Prostate gland (tissue), 2 donors: ENCODE results near the gene STAT3. TPM values are rescaled to one million over a fixed set of nuclear protein-coding genes. Genes with fewer than 3 reads are reported as not detected.
A peak's percentile ranks its signal among the peaks of the same experiment; 100 is the strongest.
"Not testable (repeated sequence)": the region's sequence is repeated elsewhere in the genome, so short reads cannot be mapped to it uniquely, and the experiment has no call there.

Experiments
- DNase-seq: peaks from one replicate; pipeline ENCODE4 v3.0.0-alpha.2; 2019; ENCODE audit warnings: low spot score
- H3K27ac ChIP-seq, 2 donors: fragments of 200-600 bp; sonication (generic); 2 replicates each; pipeline ENCODE4 v1.5.1; 2017 to 2019
- H3K27me3 ChIP-seq: fragments of 200-600 bp; sonication (generic); replicated peaks from 2 replicates; pipeline ENCODE4 v1.5.1; 2019; ENCODE audit not compliant: insufficient read depth
- H3K36me3 ChIP-seq, 2 donors: fragments of 200-600 bp; sonication (generic); 1 replicate in 1 of 2; 2 replicates in 1 of 2; pipeline versions ENCODE4 v1.5.1 to v1.8.1; 2017 to 2019
- H3K4me1 ChIP-seq: fragments of 200-600 bp; sonication (generic); replicated peaks from 2 replicates; pipeline ENCODE4 v1.5.1; 2019
- H3K4me3 ChIP-seq, 2 donors: fragments of 200-600 bp; sonication (generic); 2 replicates each; pipeline ENCODE4 v1.5.1; 2017 to 2019
- H3K9me3 ChIP-seq: fragments of 200-600 bp; sonication (generic); 2 replicates; pipeline ENCODE4 v1.5.1; 2017
- CTCF ChIP-seq, 4 experiments: fragments of 200-600 bp in 2 of 4; fragments of 450-650 bp in 2 of 4; sonication (generic) in 2 of 4; IDR thresholded peaks; 1 replicate in 3 of 4; 2 replicates in 1 of 4; pipeline ENCODE4 v1.5.1; 2016 to 2019; ENCODE audit warnings: antibody characterized with exemption in 4 of 4, mild to moderate bottlenecking in 2 of 4, moderate library complexity in 2 of 4
- POLR2A ChIP-seq: fragments of 450-650 bp; IDR thresholded peaks from one replicate; pipeline ENCODE4 v1.6.1; 2016; ENCODE audit warnings: antibody characterized with exemption, mild to moderate bottlenecking
- POLR2AphosphoS5 ChIP-seq: sonication (generic); formaldehyde crosslinking; IDR thresholded peaks from one replicate; pipeline ENCODE4 v1.6.1; 2017; ENCODE audit warnings: antibody characterized with exemption
- WGBS: methylation state at CpG from one replicate; pipeline ENCODE4 v1.1.5; 2018; 5-methylcytosine and 5-hydroxymethylcytosine counted together
- intact Hi-C: fragments of 100-400 bp; cut with DNase I; formaldehyde crosslinking; loops from one replicate; pipeline ENCODE4 v1.14.2; 2022
- total RNA-seq, 2 donors: library from RNA; depleted of rRNA; stranded (reverse); fragments of >200 nt; gene quantifications; one replicate each; pipeline ENCODE4 v1.1.0, GENCODE V29; 2016

STAT3 gene
- total RNA-seq, 2 donors from 2014 or later: 188 to 230 TPM

- no peaks in the 10 kb centered on the region for H3K9me3 ChIP-seq
- H3K4me3 ChIP-seq: peak overlapping the region; percentile 93 to 96
- peak overlapping the region; percentile 93 to 95 for H3K27ac ChIP-seq
- H3K27me3 ChIP-seq: no peaks in the 10 kb centered on the region
- no peak for TF ChIP-seq POLR2AphosphoS5
- no peak for TF ChIP-seq POLR2A
- TF ChIP-seq CTCF (IDR thresholded peaks at IDR 0.05): no peak
- WGBS: under 1% methylated on average over 29 of the region's 44 CpGs
- intact Hi-C loops: loop anchor here (2.0 to 10.0 kb wide), 3 partner anchors 35 to 252 kb away; partner anchors contain the start of genes ATP6V0A1 and PLEKHH3
- no peaks in the 10 kb centered on the region for H3K36me3 ChIP-seq
- no peak for DNase-seq
- no peaks in the 10 kb centered on the region for H3K4me1 ChIP-seq
Observed at GRCh38 chr17:42422412-42422957, 34.2 kb upstream of the STAT3 start.

- DNase-seq: no peak
- Histone ChIP-seq H3K27ac (peak overlapping the region; percentile 93 to 95), H3K4me1 (no peaks in the 10 kb centered on the region), H3K36me3 (no peaks in the 10 kb centered on the region), H3K9me3 (no peaks in the 10 kb centered on the region), H3K4me3 (peak overlapping the region; percentile 93 to 96), H3K27me3 (no peaks in the 10 kb centered on the region)
- 0% methylated on average over 50 of the region's 59 CpGs for WGBS
- intact Hi-C loops: loop anchor here (2.0 to 10.0 kb wide), 3 partner anchors 36 to 253 kb away; partner anchors contain the start of genes ATP6V0A1 and PLEKHH3
- no peak for TF ChIP-seq POLR2A
- no peak for TF ChIP-seq POLR2AphosphoS5
- TF ChIP-seq CTCF (IDR thresholded peaks at IDR 0.05): no peak
Observed at GRCh38 chr17:42421507-42422338, 33.5 kb upstream of the STAT3 start.

GRCh38 chr17:42421136-42421506 lies 32.9 kb upstream of the STAT3 start:
- Histone ChIP-seq H3K4me1 (no peaks in the 10 kb centered on the region), H3K27ac (peak overlapping the region; percentile 93 to 95), H3K9me3 (no peaks in the 10 kb centered on the region), H3K4me3 (peak overlapping the region; percentile 93 to 96), H3K27me3 (no peaks in the 10 kb centered on the region), H3K36me3 (no peaks in the 10 kb centered on the region)
- WGBS: 19% methylated on average over 6 of the region's 6 CpGs
- intact Hi-C loops: loop anchor here (5.0 to 10.0 kb wide), 2 partner anchors 36 to 254 kb away; partner anchors contain the start of genes ATP6V0A1 and PLEKHH3
- DNase-seq: no peak
- TF ChIP-seq POLR2AphosphoS5 (no peak), POLR2A (no peak), CTCF (IDR thresholded peaks at IDR 0.05) (no peak)

GRCh38 chr17:42417981-42418380 lies 29.7 kb upstream of the STAT3 start:
- WGBS: 76% methylated on average over 5 of the region's 5 CpGs
- H3K27ac ChIP-seq, H3K36me3 ChIP-seq, H3K9me3 ChIP-seq, H3K4me3 ChIP-seq, H3K27me3 ChIP-seq, DNase-seq, H3K4me1 ChIP-seq, intact Hi-C loops: not testable (repeated sequence)

- intact Hi-C loops: no loop called here
- TF ChIP-seq POLR2A (no peak), CTCF (IDR thresholded peaks at IDR 0.05) (no peak), POLR2AphosphoS5 (no peak)
- no peak for DNase-seq
- no peaks in the 10 kb centered on the region for H3K9me3 ChIP-seq
- no peak overlapping the region for H3K4me3 ChIP-seq
- no peaks in the 10 kb centered on the region for H3K36me3 ChIP-seq
- WGBS: 57% methylated on average over 7 of the region's 7 CpGs
- H3K27me3 ChIP-seq: no peaks in the 10 kb centered on the region
- H3K4me1 ChIP-seq: peaks cover 9% of the 10 kb centered on the region
- peak overlapping the region in 1 of 2 donors; percentile 46 for H3K27ac ChIP-seq
Observed at GRCh38 chr17:42414704-42415409, 26.6 kb upstream of the STAT3 start.
